ENCODE measurements around the gene COPG2.
"Not testable (repeated sequence)": the region's sequence is repeated elsewhere in the genome, so short reads cannot be mapped to it uniquely, and the experiment has no call there.

DNA sequence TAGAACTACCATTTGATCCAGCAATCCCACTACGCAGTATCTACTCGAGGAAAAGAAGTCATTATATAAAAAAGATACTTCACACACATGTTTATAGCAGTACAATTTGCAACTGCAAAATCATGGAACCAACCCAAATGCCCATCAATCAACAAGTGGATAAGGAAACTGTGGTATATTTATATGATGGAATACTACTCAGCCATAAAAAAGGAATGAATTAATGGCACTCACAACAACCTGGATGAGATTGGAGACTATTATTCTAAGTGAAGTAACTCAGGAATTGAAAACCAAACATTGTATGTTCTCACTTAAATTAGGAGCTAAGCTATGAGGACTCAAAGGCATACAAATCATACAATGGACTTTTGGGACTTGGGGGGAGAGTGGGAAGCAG is 82.6 kb downstream of the COPG2 start:
- TF ChIP-seq, protein P1, sequence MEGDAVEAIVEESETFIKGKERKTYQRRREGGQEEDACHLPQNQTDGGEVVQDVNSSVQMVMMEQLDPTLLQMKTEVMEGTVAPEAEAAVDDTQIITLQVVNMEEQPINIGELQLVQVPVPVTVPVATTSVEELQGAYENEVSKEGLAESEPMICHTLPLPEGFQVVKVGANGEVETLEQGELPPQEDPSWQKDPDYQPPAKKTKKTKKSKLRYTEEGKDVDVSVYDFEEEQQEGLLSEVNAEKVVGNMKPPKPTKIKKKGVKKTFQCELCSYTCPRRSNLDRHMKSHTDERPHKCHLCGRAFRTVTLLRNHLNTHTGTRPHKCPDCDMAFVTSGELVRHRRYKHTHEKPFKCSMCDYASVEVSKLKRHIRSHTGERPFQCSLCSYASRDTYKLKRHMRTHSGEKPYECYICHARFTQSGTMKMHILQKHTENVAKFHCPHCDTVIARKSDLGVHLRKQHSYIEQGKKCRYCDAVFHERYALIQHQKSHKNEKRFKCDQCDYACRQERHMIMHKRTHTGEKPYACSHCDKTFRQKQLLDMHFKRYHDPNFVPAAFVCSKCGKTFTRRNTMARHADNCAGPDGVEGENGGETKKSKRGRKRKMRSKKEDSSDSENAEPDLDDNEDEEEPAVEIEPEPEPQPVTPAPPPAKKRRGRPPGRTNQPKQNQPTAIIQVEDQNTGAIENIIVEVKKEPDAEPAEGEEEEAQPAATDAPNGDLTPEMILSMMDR (conservative IDR thresholded peaks at IDR 0.05; ENCODE audit: low read length) = not testable (repeated sequence)
- TF ChIP-seq EZH2phosphoT487 (IDR thresholded peaks at IDR 0.05; ENCODE audit: borderline replicate concordance, low read depth, low read length) = not testable (repeated sequence)

Measured in OCI-LY7 (cell line).